G401 (cell line): Measurements from ENCODE around the gene PHOX2A. TPM values are rescaled to one million over a fixed set of nuclear protein-coding genes. Genes with fewer than 3 reads are reported as not detected.

ENCODE experiments used
- DNase-seq: peaks from one replicate; pipeline ENCODE4 v3.0.0-alpha.2; 2015; ENCODE audit warnings: low spot score
- in situ Hi-C: cut with HindIII; loops from 2 replicates; pipeline ENCODE4 v1.10.0; 2016; ENCODE audit warnings: low sequenced_read_pairs, mixed read lengths
- total RNA-seq: library from RNA; depleted of rRNA; stranded (reverse); fragments of >200 nt; shearing (Covaris generic); gene quantifications from 2 replicates; pipeline ENCODE4 v1.2.3, GENCODE V29; 2014; rRNA removed

Gene PHOX2A
- total RNA-seq, 1 experiment from 2014 or later, result not detected

DNA sequence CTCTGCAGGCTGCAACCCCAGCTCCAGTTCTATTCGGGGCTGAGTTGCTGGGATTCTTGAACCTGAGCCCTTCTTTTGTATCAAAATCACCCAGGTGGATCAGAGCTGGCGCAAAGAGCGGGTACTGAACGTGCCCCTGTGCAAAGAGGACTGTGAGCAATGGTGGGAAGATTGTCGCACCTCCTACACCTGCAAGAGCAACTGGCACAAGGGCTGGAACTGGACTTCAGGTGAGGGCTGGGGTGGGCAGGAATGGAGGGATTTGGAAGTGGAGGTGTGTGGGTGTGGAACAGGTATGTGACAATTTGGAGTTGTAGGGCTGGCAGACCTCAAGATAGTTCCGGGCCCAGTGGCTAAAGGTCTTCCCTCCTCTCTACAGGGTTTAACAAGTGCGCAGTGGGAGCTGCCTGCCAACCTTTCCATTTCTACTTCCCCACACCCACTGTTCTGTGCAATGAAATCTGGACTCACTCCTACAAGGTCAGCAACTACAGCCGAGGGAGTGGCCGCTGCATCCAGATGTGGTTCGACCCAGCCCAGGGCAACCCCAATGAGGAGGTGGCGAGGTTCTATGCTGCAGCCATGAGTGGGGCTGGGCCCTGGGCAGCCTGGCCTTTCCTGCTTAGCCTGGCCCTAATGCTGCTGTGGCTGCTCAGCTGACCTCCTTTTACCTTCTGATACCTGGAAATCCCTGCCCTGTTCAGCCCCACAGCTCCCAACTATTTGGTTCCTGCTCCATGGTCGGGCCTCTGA lies 48.3 kb downstream of the PHOX2A start:
- DNase-seq, result no peak
- in situ Hi-C loops, result no loop called here

DNA sequence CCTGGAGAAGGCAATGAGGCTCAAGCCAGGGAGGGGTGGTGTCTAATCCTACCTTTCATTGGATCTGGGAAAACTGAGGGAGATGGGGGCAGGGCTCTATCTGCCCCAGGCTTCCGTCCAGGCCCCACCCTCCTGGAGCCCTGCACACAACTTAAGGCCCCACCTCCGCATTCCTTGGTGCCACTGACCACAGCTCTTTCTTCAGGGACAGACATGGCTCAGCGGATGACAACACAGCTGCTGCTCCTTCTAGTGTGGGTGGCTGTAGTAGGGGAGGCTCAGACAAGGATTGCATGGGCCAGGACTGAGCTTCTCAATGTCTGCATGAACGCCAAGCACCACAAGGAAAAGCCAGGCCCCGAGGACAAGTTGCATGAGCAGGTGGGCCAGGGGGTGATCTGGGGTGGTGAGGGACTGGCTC lies 52.0 kb downstream of the PHOX2A start, which contains the start of gene FOLR1:
Gene FOLR1, plus strand, starts transcription at position 180 of the 421 bp plus-strand sequence. Its CDS starts 34 bp downstream, at position 214.
- in situ Hi-C loops, result no loop called here
- no peak for DNase-seq

DNA sequence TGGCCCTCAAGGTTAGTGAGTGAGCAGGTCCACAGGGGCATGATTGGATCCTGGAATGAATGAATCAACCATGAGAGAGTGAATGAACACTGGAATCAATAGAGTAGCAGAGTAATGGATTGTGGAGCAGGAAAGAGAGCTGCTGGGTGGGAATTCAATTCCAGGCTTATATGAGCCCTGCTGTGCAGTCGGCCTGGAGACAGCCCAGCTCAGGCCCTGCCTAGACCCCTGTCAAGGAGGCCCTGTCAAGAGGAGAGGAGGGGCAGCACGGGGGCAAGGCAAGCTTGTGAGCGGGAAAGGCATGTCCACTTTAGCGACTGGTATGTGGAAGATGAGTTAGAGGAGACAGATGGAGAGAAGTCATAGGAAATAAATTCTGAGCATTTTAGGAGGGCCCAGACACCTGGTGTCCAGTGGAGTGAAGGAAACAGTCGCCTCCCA lies 53.3 kb downstream of the PHOX2A start:
- in situ Hi-C loops, result no loop called here
- DNase-seq, result no peak

DNA sequence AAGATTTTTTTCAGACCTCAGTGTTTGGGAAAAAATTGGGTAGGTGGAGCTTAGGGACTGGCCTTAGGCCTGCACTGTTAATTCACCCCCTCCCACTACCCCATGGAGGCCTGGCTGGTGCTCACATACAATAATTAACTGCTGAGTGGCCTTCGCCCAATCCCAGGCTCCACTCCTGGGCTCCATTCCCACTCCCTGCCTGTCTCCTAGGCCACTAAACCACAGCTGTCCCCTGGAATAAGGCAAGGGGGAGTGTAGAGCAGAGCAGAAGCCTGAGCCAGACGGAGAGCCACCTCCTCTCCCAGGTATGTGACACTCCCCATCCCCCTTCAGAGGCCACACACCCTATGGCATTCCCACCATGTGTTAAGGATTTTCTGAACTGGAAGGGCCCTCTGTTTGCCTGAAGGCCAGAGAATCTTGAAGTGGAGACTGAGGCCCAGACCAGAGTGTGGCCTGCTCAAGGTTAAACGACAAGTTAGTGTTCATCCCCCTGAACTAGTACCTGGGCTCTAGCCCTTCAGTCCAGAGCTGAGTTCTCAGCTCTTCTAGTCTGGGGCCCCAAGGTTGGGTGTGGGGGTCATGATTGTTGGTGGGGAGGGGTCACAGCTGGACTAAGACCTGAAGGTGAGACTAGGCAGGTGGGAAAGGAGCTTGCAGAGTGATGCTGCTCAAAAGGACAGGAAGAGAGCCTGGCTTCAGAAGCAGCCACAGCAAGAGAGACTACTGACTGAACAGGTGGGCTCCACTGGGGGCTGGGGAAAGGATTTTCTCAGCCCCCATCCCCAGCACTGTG lies 54.3 kb downstream of the PHOX2A start:
- DNase-seq, result peak; percentile 11
- in situ Hi-C loops, result no loop called here

Other genes starting within 250 kb of the PHOX2A start
- 0.25 and 5.6 TPM in 2 replicates for gene IL18BP, start 245.3 kb downstream of the PHOX2A start, total RNA-seq
- 128 and 136 TPM in 2 replicates for gene NUMA1, start 163.6 kb downstream of the PHOX2A start, total RNA-seq
- gene LRRC51, start 163.3 kb downstream of the PHOX2A start, total RNA-seq, result 7.1 and 10.8 TPM in 2 replicates
- gene LAMTOR1, start 140.9 kb downstream of the PHOX2A start, total RNA-seq, result 185 and 194 TPM in 2 replicates
- not detected in 2 replicates for gene TOMT, start 138.3 kb downstream of the PHOX2A start, total RNA-seq
- 19.5 and 28.7 TPM in 2 replicates for gene ANAPC15, start 131.5 kb downstream of the PHOX2A start, total RNA-seq
- gene FOLR3, start 108.5 kb downstream of the PHOX2A start, total RNA-seq, result not detected in 2 replicates
- 1.4 TPM in 1 of 2 replicates, not detected in the other for gene FOLR1, start 52.0 kb downstream of the PHOX2A start, total RNA-seq
- gene FOLR2, start 27.4 kb downstream of the PHOX2A start, total RNA-seq, result not detected in 2 replicates
- gene INPPL1, start 19.4 kb downstream of the PHOX2A start, total RNA-seq, result 53.0 and 60.1 TPM in 2 replicates
- 35.5 and 56.5 TPM in 2 replicates for gene CLPB, start 190.4 kb upstream of the PHOX2A start, total RNA-seq